Trophoblast cell (in vitro differentiated cells and primary cell): ENCODE results near the gene CCR2.

ENCODE experiments used
- DNase-seq, 2 donors: peaks; one replicate each; pipeline ENCODE4 v3.0.0-alpha.2; 2016
- H2AFZ ChIP-seq: 2 replicates; pipeline ENCODE4 v1.6.1; 2013; ENCODE audit warnings: low read length, moderate library complexity, mild to moderate bottlenecking; ENCODE audit not compliant: insufficient read depth, poor library complexity
- H2AK5ac ChIP-seq: 2 replicates; pipeline ENCODE4 v1.6.1; 2013; ENCODE audit warnings: mild to moderate bottlenecking, low read length
- H2BK120ac ChIP-seq: 2 replicates; pipeline ENCODE4 v1.6.1; 2013; ENCODE audit warnings: low read length, mild to moderate bottlenecking, moderate library complexity; ENCODE audit not compliant: insufficient read depth, poor library complexity
- H2BK12ac ChIP-seq: 2 replicates; pipeline ENCODE4 v1.6.1; 2013; ENCODE audit warnings: mild to moderate bottlenecking, low read length, moderate library complexity
- H2BK5ac ChIP-seq: 2 replicates; pipeline ENCODE4 v1.6.1; 2013; ENCODE audit warnings: low read length, low read depth, moderate library complexity, mild to moderate bottlenecking; ENCODE audit not compliant: poor library complexity
- H3K14ac ChIP-seq: 2 replicates; pipeline ENCODE4 v1.6.1; 2013; ENCODE audit warnings: mild to moderate bottlenecking, low read length
- H3K18ac ChIP-seq: 2 replicates; pipeline ENCODE4 v1.6.1; 2013; ENCODE audit warnings: mild to moderate bottlenecking, low read length
- H3K23ac ChIP-seq: 2 replicates; pipeline ENCODE4 v1.6.1; 2013; ENCODE audit warnings: low read length
- H3K27ac ChIP-seq: 2 replicates; pipeline ENCODE4 v1.5.1; 2013; ENCODE audit warnings: low read depth, mild to moderate bottlenecking, inconsistent platforms, low read length, moderate library complexity
- H3K27me3 ChIP-seq: 2 replicates; pipeline ENCODE4 v1.6.1; 2013; ENCODE audit warnings: inconsistent platforms, mild to moderate bottlenecking, low read length, moderate library complexity; ENCODE audit not compliant: insufficient read depth
- H3K36me3 ChIP-seq, 2 experiments: 1 replicate in 1 of 2; 2 replicates in 1 of 2; pipeline ENCODE4 v1.6.1; 2013; ENCODE audit warnings: low read length in 2 of 2, mild to moderate bottlenecking in 2 of 2, moderate library complexity in 1 of 2; ENCODE audit not compliant: insufficient read depth in 2 of 2, control insufficient read depth in 1 of 2
- H3K4ac ChIP-seq: 2 replicates; pipeline ENCODE4 v1.6.1; 2013; ENCODE audit warnings: low read depth, mild to moderate bottlenecking, low read length, moderate library complexity
- H3K4me1 ChIP-seq, 2 experiments: 1 replicate in 1 of 2; 2 replicates in 1 of 2; pipeline ENCODE4 v1.6.1; 2013; ENCODE audit warnings: low read length in 2 of 2, mild to moderate bottlenecking in 2 of 2, moderate library complexity in 1 of 2; ENCODE audit not compliant: insufficient read depth in 2 of 2, control insufficient read depth in 1 of 2
- H3K4me2 ChIP-seq: 2 replicates; pipeline ENCODE4 v1.6.1; 2013; ENCODE audit warnings: inconsistent platforms, mild to moderate bottlenecking, low read length, moderate library complexity
- H3K4me3 ChIP-seq: 2 replicates; pipeline ENCODE4 v1.5.1; 2013; ENCODE audit warnings: mild to moderate bottlenecking, low read depth, low read length, inconsistent platforms
- H3K79me1 ChIP-seq: one replicate; pipeline ENCODE4 v1.6.1; 2013; ENCODE audit warnings: low read length
- H3K79me2 ChIP-seq: 2 replicates; pipeline ENCODE4 v1.6.1; 2013; ENCODE audit warnings: low read length, mild to moderate bottlenecking; ENCODE audit not compliant: control insufficient read depth, insufficient read depth, poor library complexity
- H3K9ac ChIP-seq: 2 replicates; pipeline ENCODE4 v1.6.1; 2013; ENCODE audit warnings: mild to moderate bottlenecking, low read length
- H3K9me3 ChIP-seq: 2 replicates; pipeline ENCODE4 v1.6.1; 2013; ENCODE audit warnings: low read depth, mild to moderate bottlenecking, control low read depth, inconsistent platforms, low read length; ENCODE audit not compliant: insufficient read depth
- H4K12ac ChIP-seq: 2 replicates; pipeline ENCODE4 v1.6.1; 2013; ENCODE audit warnings: low read depth, mild to moderate bottlenecking, low read length, moderate library complexity
- H4K8ac ChIP-seq: 2 replicates; pipeline ENCODE4 v1.6.1; 2013; ENCODE audit warnings: low read depth, mild to moderate bottlenecking, low read length, moderate library complexity
- H4K91ac ChIP-seq: one replicate; pipeline ENCODE4 v1.6.1; 2013; ENCODE audit warnings: low read depth, mild to moderate bottlenecking, low read length, moderate library complexity
- WGBS: extraction: QIAGEN DNeasy Blood & Tissue Kit; methylation state at CpG from one replicate; pipeline ENCODE4 v1.1.7; 2013; ENCODE audit warnings: missing lambda C conversion rate; ENCODE audit not compliant: insufficient read length, insufficient coverage; ENCODE audit errors: extremely low coverage; 5-methylcytosine and 5-hydroxymethylcytosine counted together

Gene CCR2

DNA sequence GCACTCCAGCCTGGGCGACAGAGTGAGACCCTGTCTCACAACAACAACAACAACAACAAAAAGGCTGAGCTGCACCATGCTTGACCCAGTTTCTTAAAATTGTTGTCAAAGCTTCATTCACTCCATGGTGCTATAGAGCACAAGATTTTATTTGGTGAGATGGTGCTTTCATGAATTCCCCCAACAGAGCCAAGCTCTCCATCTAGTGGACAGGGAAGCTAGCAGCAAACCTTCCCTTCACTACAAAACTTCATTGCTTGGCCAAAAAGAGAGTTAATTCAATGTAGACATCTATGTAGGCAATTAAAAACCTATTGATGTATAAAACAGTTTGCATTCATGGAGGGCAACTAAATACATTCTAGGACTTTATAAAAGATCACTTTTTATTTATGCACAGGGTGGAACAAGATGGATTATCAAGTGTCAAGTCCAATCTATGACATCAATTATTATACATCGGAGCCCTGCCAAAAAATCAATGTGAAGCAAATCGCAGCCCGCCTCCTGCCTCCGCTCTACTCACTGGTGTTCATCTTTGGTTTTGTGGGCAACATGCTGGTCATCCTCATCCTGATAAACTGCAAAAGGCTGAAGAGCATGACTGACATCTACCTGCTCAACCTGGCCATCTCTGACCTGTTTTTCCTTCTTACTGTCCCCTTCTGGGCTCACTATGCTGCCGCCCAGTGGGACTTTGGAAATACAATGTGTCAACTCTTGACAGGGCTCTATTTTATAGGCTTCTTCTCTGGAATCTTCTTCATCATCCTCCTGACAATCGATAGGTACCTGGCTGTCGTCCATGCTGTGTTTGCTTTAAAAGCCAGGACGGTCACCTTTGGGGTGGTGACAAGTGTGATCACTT, 18.8 kb downstream of the CCR2 start:
- H2AFZ ChIP-seq = no peak overlapping the region
- H2BK120ac ChIP-seq = no peak overlapping the region
- no peak overlapping the region for H2AK5ac ChIP-seq
- no peak overlapping the region for H3K9ac ChIP-seq
- no peak overlapping the region for H3K18ac ChIP-seq
- H3K27ac ChIP-seq = no peak overlapping the region
- no peaks in the 10 kb centered on the region for H3K27me3 ChIP-seq
- H3K36me3 ChIP-seq = no peaks in the 10 kb centered on the region
- H3K23ac ChIP-seq = no peak overlapping the region
- H3K79me1 ChIP-seq = no peaks in the 10 kb centered on the region
- no peak overlapping the region for H4K8ac ChIP-seq
- H2BK12ac ChIP-seq = no peak overlapping the region
- H4K12ac ChIP-seq = no peak overlapping the region
- H3K4me1 ChIP-seq = peaks cover 0 to 1% of the 10 kb centered on the region in 2 experiments
- peaks cover 2% of the 10 kb centered on the region for H3K9me3 ChIP-seq
- no peak overlapping the region for H3K4ac ChIP-seq
- no peak overlapping the region for H3K14ac ChIP-seq
- H3K4me2 ChIP-seq = no peak overlapping the region
- WGBS = no CpG with 5 or more reads among the region's 9 CpGs
- no peaks in the 10 kb centered on the region for H3K79me2 ChIP-seq
- no peak overlapping the region for H3K4me3 ChIP-seq
- H4K91ac ChIP-seq = peak overlapping the region; percentile 18
- no peak overlapping the region for H2BK5ac ChIP-seq
- DNase-seq = peak in 1 of 2 donors; percentile 40

DNA sequence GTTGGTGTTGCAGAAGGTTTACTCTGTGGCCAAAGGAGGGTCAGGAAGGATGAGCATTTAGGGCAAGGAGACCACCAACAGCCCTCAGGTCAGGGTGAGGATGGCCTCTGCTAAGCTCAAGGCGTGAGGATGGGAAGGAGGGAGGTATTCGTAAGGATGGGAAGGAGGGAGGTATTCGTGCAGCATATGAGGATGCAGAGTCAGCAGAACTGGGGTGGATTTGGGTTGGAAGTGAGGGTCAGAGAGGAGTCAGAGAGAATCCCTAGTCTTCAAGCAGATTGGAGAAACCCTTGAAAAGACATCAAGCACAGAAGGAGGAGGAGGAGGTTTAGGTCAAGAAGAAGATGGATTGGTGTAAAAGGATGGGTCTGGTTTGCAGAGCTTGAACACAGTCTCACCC, 20.8 kb downstream of the CCR2 start:
- H3K79me2 ChIP-seq = no peaks in the 10 kb centered on the region
- peaks cover 0 to 1% of the 10 kb centered on the region in 2 experiments for H3K4me1 ChIP-seq
- no peaks in the 10 kb centered on the region for H3K79me1 ChIP-seq
- DNase-seq = no peak
- H3K9ac ChIP-seq = no peak overlapping the region
- H3K27ac ChIP-seq = no peak overlapping the region
- H2BK12ac ChIP-seq = no peak overlapping the region
- no peak overlapping the region for H3K4me3 ChIP-seq
- H4K91ac ChIP-seq = no peak overlapping the region
- H4K12ac ChIP-seq = no peak overlapping the region
- no peak overlapping the region for H2BK120ac ChIP-seq
- H2AK5ac ChIP-seq = no peak overlapping the region
- no peak overlapping the region for H2BK5ac ChIP-seq
- H4K8ac ChIP-seq = no peak overlapping the region
- no peak overlapping the region for H3K4ac ChIP-seq
- H3K36me3 ChIP-seq = no peaks in the 10 kb centered on the region
- H3K27me3 ChIP-seq = no peaks in the 10 kb centered on the region
- H3K9me3 ChIP-seq = peaks cover 2% of the 10 kb centered on the region
- no peak overlapping the region for H2AFZ ChIP-seq
- H3K14ac ChIP-seq = no peak overlapping the region
- H3K18ac ChIP-seq = no peak overlapping the region
- 100% methylated on average over 2 of the region's 3 CpGs for WGBS
- H3K4me2 ChIP-seq = no peak overlapping the region
- peak overlapping the region; percentile 54 for H3K23ac ChIP-seq

DNA sequence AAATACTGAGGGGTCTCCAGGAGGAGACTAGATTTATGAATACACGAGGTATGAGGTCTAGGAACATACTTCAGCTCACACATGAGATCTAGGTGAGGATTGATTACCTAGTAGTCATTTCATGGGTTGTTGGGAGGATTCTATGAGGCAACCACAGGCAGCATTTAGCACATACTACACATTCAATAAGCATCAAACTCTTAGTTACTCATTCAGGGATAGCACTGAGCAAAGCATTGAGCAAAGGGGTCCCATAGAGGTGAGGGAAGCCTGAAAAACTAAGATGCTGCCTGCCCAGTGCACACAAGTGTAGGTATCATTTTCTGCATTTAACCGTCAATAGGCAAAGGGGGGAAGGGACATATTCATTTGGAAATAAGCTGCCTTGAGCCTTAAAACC, 21.3 kb downstream of the CCR2 start:
- Histone ChIP-seq H3K4ac (no peak overlapping the region), H3K79me1 (no peaks in the 10 kb centered on the region), H4K8ac (no peak overlapping the region), H2AK5ac (no peak overlapping the region), H3K9me3 (peaks cover 2% of the 10 kb centered on the region), H3K79me2 (no peaks in the 10 kb centered on the region), H2BK120ac (no peak overlapping the region), H2BK5ac (no peak overlapping the region), H3K4me3 (no peak overlapping the region), H3K4me2 (no peak overlapping the region), H3K9ac (no peak overlapping the region), H3K18ac (no peak overlapping the region), H4K12ac (no peak overlapping the region), H3K4me1 (peaks cover 0 to 1% of the 10 kb centered on the region in 2 experiments), H3K36me3 (no peaks in the 10 kb centered on the region), H3K27ac (no peak overlapping the region), H3K23ac (no peak overlapping the region), H4K91ac (no peak overlapping the region), H2BK12ac (no peak overlapping the region), H3K27me3 (no peaks in the 10 kb centered on the region), H2AFZ (no peak overlapping the region), H3K14ac (no peak overlapping the region)
- WGBS = no CpG with 5 or more reads among the region's 2 CpGs
- DNase-seq = no peak

DNA sequence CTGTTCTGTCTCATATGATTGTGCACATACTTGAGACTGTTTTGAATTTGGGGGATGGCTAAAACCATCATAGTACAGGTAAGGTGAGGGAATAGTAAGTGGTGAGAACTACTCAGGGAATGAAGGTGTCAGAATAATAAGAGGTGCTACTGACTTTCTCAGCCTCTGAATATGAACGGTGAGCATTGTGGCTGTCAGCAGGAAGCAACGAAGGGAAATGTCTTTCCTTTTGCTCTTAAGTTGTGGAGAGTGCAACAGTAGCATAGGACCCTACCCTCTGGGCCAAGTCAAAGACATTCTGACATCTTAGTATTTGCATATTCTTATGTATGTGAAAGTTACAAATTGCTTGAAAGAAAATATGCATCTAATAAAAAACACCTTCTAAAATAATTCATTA, 21.9 kb downstream of the CCR2 start:
- WGBS = no CpG with 5 or more reads among the region's 2 CpGs
- H3K79me1 ChIP-seq = no peaks in the 10 kb centered on the region

More for the DNA sequence above, 21.9 kb downstream of the CCR2 start:
- Histone ChIP-seq H2BK5ac (no peak overlapping the region), H4K91ac (no peak overlapping the region), H4K8ac (no peak overlapping the region), H3K4me1 (peaks cover 0 to 1% of the 10 kb centered on the region in 2 experiments), H3K36me3 (no peaks in the 10 kb centered on the region), H2AK5ac (no peak overlapping the region), H3K14ac (no peak overlapping the region), H3K23ac (no peak overlapping the region), H3K27me3 (no peaks in the 10 kb centered on the region), H3K4ac (no peak overlapping the region), H2BK120ac (no peak overlapping the region), H3K4me3 (no peak overlapping the region), H3K9ac (no peak overlapping the region), H2AFZ (no peak overlapping the region), H2BK12ac (no peak overlapping the region), H3K9me3 (peaks cover 2% of the 10 kb centered on the region), H3K79me2 (no peaks in the 10 kb centered on the region), H3K4me2 (no peak overlapping the region), H3K18ac (no peak overlapping the region), H3K27ac (no peak overlapping the region), H4K12ac (no peak overlapping the region)
- DNase-seq = no peak
